ENCODE data around the gene IGSF21. TPM values are rescaled to one million over a fixed set of nuclear protein-coding genes. Genes with fewer than 3 reads are reported as not detected.

The IGSF21 gene
- total RNA-seq, 2 donors from 2014 or later: 4.7 to 7.8 TPM

DNA sequence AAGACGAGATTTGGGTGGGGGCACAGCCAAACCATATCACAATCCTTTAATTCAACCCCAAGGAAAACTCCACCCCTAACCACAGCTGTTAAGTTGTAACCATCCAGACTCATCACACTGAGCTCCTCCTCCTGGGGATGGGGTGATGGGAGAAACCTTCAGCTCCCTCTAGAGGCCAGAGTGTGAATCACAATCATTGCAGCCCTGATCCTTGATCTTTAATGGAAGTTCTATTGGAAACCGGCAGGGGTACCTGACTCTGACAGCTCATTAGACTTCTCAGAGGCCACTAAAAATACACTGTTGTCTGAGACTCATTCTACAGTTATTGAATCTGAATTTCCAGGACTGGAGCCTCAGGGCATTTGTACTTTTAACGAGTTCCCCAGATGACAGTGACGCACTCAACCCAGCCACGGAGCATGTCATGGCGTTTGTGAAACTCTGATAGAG, 127.2 kb downstream of the IGSF21 start:
- DNase-seq (ENCODE audit: low spot score): no peak
- intact Hi-C loops (cut with DNase I): no loop called here

- intact Hi-C loops (cut with DNase I): no loop called here
- DNase-seq (ENCODE audit: low spot score): no peak
Observed at GRCh38 chr1:18237371-18237770, 129.8 kb downstream of the IGSF21 start.

DNA sequence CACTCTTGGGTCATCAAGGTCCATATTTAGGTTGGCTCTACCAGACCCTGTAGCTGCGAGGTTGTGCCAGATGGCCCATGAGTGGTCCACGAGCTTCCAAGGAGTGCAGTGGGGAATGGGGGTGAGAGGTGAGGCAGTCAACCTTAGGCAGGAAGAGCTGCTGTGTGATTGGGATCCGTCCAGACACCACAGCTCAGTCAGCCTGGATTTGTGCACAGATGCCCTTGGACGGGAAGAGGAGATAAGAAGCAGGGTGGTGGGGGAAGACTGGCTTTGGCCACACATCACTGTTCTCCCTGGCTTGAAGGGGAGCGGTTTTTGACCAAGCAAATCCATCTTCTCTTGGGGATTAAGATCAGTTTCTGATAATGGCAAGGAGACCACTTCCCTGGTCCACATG, 130.6 kb downstream of the IGSF21 start:
- DNase-seq (ENCODE audit: low spot score): no peak
- intact Hi-C loops (cut with DNase I): no loop called here

DNA sequence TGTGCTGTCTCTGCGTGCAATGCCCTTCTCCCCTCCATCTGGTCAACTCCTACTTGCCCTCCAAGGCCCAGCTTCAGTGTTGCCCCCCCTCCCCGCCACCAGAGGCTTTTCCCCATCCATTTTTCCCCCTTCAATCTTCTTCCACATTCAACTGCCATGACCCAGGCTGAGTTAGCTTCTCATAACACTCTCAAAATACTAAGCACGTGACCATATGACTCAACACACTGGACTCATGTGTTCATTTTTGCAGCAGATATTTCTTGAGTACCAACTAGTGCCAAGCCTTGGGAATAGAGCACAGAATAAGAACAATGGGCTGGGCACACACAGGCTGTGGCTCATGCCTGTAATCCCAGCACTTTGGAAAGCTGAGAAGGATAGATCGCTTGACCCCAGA, 132.1 kb downstream of the IGSF21 start:
- intact Hi-C loops (cut with DNase I): no loop called here
- no peak for DNase-seq (ENCODE audit: low spot score)

DNA sequence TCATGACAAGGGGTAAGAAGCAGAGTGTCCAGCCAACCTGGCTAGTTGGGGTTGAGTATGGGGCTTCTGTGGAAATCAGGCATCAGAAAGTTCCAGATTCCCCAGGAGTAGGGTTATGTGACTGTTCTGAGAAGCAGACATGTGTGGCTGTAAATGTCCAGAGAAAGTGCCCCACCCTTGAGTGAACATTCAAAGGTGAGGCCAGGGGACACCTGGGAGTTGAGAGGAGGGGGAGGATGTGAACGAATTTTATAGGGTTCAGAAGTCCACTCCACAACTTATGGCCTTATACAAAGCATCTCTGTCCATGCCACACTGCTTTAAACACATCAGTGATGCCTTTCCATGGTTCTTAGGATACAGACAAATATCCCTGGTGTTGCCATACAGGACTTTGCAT, 133.3 kb downstream of the IGSF21 start:
- intact Hi-C loops (cut with DNase I): no loop called here

GRCh38 chr1:18241891-18242290, 134.3 kb downstream of the IGSF21 start:
- intact Hi-C loops (cut with DNase I): no loop called here
- peak; percentile 56 for DNase-seq (ENCODE audit: low spot score)

More for the DNA sequence above, 133.3 kb downstream of the IGSF21 start:
- DNase-seq (ENCODE audit: low spot score): no peak

DNA sequence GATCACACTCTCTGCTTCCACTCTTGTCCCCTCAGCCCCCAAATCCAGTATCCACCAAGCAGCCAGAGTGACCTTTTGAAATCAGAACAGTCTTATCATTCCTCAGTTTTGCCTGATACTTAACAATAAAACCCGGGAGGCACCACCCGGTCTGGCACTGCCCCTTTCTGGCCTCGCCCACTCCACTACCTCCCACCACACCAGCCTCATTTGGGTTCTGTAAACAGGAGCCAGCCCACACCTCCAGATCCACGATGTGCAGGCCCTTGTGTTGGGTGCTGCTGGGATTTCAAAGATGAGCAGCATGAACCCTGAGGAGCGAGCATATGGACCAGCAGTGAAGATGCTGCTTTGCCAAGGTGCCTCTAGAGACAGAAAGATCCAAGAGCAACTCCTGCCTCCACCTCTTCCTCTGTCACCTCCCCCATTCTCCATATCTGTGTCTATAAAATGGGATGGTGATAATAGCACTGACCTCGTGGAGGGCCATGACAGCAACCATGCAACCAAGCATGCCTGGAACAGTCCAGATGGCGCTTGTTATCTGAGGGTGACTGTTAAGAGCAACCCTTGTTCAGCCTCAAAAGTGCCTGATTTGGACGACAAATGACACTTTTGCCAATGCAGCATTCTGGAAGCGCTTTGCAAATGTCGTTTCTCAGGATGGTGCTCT, 136.0 kb downstream of the IGSF21 start:
- intact Hi-C loops (cut with DNase I): no loop called here
- DNase-seq (ENCODE audit: low spot score): no peak

DNA sequence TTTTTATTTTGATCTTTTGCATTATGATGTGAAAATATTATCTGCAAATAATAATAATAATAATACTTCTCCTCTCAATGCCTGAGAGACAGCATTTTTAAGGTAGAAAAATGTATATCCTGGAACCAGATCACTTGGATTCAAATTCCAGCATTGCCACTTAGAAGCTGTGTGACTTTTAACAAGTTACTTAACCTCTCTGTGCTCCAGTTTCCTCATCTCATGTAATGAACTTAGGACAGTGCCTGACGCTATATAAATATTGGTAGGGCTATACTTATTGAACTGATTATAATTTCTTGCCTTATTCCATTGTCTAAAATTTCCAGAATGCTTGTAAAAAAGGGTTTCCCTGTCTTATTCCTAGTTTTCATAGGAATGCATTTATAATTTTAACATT, 137.2 kb downstream of the IGSF21 start:
- intact Hi-C loops (cut with DNase I): loop anchor here in 1 of 2 donors (1.0 kb wide), 1 partner anchor 48 kb away; no protein-coding TSS in a partner anchor

DNA sequence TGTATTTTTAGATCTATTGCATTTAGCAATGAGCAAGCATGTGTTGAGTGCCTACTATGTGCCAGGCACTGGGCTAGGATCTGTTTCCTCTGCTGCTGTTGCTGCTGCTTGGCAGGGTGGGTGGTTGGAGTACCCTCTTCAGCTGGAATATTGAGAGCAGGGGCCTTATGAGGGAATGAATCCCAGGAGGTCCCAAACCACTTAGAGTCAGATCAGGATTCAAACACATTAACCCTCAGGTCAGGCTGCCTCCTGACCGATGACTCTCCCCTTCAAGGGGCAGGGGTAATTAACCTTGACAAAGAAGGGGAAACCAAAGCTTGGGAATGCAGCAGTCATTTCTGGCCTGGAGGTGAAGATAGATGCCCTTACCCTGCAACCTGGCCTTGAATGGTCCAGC, 138.0 kb downstream of the IGSF21 start:
- intact Hi-C loops (cut with DNase I): loop anchor here in 1 of 2 donors (1.0 kb wide), 1 partner anchor 47 kb away; no protein-coding TSS in a partner anchor

More for the DNA sequence above, 137.2 kb downstream of the IGSF21 start:
- no peak for DNase-seq (ENCODE audit: low spot score)

DNA sequence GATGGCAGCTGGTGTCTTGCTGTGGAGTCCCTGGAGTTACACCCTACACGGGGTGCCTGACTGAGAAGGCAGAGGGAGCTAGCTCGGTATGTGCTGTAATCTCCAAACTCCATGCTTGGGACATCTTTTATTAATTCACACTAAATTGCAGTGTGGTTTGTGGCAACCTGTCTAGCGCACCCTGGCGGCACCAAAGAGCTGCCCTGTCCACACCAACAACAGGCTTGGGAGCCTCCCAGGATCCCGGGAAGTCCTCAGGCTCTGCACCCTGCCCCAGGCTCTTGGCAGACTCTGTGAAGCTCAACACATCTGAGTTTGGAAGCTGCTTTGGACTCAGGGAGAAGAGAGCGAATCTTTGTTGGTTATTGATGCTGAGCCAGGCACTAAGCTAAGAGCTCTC, 138.9 kb downstream of the IGSF21 start:
- no peak for DNase-seq (ENCODE audit: low spot score)
- intact Hi-C loops (cut with DNase I): no loop called here

More for the DNA sequence above, 138.0 kb downstream of the IGSF21 start:
- no peak for DNase-seq (ENCODE audit: low spot score)

DNA sequence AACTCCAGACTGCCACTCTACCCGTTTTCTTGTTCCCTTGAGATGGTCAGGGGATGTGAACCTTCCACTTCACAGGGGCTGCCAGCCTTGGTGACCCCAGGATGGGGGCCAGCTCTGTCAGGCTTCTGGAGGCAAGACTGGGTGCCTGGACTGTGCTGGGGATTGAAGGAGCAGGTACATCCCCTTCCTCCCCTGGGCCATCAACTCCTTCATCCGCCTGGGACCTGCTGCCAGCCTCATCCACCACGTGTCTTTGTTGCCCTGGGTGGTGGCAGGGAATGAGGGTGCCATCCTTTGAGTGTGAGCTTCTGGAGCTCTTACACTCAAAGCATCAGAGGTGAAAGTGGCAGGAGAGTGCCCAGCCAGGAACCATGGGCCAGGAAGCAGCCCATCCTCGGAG, 139.6 kb downstream of the IGSF21 start:
- no peak for DNase-seq (ENCODE audit: low spot score)
- intact Hi-C loops (cut with DNase I): no loop called here

GRCh38 chr1:18249631-18250030, 142.0 kb downstream of the IGSF21 start:
- no peak for DNase-seq (ENCODE audit: low spot score)
- intact Hi-C loops (cut with DNase I): no loop called here

DNA sequence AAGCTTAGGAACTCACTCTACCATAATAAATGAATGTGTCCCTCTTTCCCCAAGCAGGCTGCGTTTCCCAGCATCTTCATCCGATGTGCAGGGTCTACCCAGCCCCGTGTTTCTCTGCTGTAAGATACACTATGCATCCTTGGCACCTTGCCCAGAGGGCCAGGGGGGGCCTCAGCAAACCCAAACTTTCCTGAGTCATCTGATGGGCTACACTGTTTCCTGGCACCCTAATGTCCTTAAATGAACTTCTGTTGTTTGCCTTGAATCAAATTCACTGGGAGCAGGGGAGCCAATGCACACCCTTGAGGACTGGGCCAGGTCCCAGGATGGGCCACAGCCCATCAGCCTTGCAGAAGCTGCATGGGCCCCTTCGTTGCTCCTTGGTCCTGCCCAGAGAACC, 145.5 kb downstream of the IGSF21 start:
- intact Hi-C loops (cut with DNase I): no loop called here
- no peak for DNase-seq (ENCODE audit: low spot score)

DNA sequence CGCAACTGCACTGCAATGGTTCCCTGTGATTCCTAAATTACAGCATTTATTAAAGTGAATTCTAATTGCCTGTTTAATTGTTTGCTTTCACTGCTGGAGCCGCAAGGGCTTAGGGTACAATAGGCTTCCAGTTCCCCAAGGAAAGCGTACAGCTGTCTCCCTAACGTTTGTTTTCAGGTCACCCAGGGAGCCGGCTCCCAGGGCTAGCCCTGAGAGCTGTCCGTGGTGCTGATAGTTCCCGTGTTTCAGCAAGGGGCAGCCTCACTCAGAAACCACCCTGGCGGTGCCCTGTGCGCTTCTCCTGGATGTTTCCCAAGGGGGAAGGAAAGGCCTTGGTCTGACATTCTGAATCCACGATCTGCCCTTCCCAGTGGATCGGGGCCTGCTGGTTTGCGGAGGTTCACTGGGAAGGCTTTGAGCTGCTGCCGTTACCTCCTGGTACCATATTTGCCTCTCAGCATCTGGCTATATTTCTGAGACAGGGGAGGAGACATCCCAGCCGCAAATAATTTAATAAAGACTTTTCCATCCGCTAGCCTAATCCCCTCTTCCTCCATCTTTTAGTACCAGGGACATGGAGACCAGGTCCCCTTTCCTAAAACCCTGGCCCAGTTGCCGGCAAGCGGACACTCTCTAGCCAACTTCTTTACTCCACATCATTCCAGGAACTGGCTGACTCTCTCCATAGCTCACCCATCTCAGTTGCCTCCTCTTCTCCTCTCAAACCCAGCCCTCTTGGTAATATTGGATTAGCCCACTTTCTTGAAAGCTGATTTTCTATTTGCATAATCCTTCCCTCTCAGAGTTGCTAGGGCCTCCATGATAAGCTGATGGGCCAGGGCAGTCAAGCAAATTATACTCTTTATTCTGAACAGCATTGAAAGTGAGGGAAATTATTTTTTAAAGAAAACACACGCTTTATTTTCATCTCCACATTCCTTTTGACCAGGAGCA, 149.0 kb downstream of the IGSF21 start:
- DNase-seq (ENCODE audit: low spot score): no peak
- intact Hi-C loops (cut with DNase I): no loop called here

- intact Hi-C loops (cut with DNase I): no loop called here
- no peak for DNase-seq (ENCODE audit: low spot score)
Observed at GRCh38 chr1:18257778-18258177, 150.2 kb downstream of the IGSF21 start.

GRCh38 chr1:18261891-18262290, 154.3 kb downstream of the IGSF21 start:
- DNase-seq (ENCODE audit: low spot score): no peak
- intact Hi-C loops (cut with DNase I): no loop called here

GRCh38 chr1:18262726-18263125, 155.1 kb downstream of the IGSF21 start:
- intact Hi-C loops (cut with DNase I): no loop called here
- no peak for DNase-seq (ENCODE audit: low spot score)

DNA sequence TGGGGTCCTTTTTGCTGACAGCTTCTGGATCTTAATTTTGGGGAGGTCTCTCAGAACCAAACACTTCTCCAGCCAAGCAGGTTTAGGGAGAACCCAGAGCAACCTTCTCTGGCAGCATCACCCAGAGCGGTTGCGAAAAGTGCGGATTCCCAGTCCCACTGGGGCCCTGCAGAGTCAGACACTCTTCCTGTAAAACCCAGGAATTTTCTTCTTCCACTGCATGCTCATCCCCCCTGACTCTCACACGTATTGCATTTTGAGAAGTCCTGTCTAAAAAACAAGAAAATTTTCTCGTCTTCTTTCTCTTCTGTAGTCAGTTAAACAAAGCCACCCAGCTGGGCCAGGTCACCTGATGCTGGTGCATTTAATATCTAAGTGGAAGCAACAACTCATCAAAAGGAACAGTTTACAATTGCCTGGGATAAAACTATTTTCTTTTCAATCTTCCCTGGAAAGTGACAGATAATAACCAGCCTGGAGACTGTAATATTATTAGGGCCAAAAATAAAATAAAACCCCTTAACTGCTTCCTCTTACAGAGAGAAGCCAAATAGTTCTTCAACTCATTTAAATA, 156.0 kb downstream of the IGSF21 start:
- no peak for DNase-seq (ENCODE audit: low spot score)
- intact Hi-C loops (cut with DNase I): no loop called here

- intact Hi-C loops (cut with DNase I): no loop called here
Observed at GRCh38 chr1:18264450-18265039, 156.9 kb downstream of the IGSF21 start.

DNA sequence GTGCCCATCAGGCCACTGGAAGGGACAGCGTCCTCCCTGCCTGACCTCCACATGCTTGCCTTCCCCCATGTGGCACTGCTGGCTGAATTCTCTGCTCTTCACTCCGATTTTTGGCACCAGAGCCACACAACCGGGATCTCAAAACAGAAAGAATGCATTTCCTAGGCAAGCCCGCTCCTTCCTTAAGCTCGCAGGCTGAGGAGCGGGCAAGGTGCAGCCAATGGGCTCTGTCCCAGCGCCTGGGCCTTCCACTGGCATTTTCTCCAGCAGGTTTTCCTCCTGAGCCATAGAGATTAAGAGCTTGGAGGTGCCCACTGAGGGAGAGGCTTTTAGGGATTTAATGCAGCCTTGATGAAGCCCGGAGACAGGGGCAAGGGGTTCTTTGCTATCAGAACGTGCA, 158.0 kb downstream of the IGSF21 start:
- no peak for DNase-seq (ENCODE audit: low spot score)
- intact Hi-C loops (cut with DNase I): no loop called here

More at GRCh38 chr1:18264450-18265039, 156.9 kb downstream of the IGSF21 start:
- no peak for DNase-seq (ENCODE audit: low spot score)

All from posterior vena cava (tissue), 2 donors.